H1 (cell line): ENCODE data around the gene ASXL3. TPM values are rescaled to one million over a fixed set of nuclear protein-coding genes. Genes with fewer than 3 reads are reported as not detected.

Experiments
- CTCF ChIA-PET: fragments of 300-600 bp; sonication (Branson Sonifier 250); formaldehyde crosslinking; loops from one replicate; lab custom pipeline; 2021; ENCODE audit not compliant: partially characterized antibody; lab: Charles Lee
- POLR2A ChIA-PET: fragments of 300-600 bp; sonication (Branson Sonifier 250); formaldehyde crosslinking; loops from one replicate; lab custom pipeline; 2021; ENCODE audit warnings: inconsistent platforms; ENCODE audit not compliant: partially characterized antibody; lab: Charles Lee
- DNase-seq, 2 experiments: peaks; one replicate each; pipeline versions ENCODE4 v3.0.0 to v3.0.0-alpha.2; 2010 to 2022; ENCODE audit warnings: low spot score in 2 of 2, low read depth in 1 of 2, mixed read lengths in 1 of 2
- FAIRE-seq: peaks from 2 replicates; lab custom pipeline; 2011; peaks lifted over from hg19 to GRCh38; lab: Jason Lieb, UNC
- H2AFZ ChIP-seq: 2 replicates; pipeline ENCODE4 v1.8.1; 2012; ENCODE audit warnings: low read length, inconsistent platforms
- H2AK5ac ChIP-seq: 2 replicates; pipeline ENCODE4 v1.6.1; 2013; ENCODE audit warnings: low read depth, low read length
- H2BK120ac ChIP-seq: replicated peaks from 2 replicates; pipeline ENCODE3; 2013; ENCODE audit warnings: low read depth, low read length, inconsistent platforms
- H2BK12ac ChIP-seq: 2 replicates; pipeline ENCODE4 v1.6.1; 2013; ENCODE audit warnings: low read depth, low read length
- H2BK15ac ChIP-seq: 2 replicates; pipeline ENCODE4 v1.6.1; 2013; ENCODE audit warnings: low read length
- H2BK20ac ChIP-seq: 2 replicates; pipeline ENCODE4 v1.6.1; 2013; ENCODE audit warnings: low read length
- H2BK5ac ChIP-seq: 2 replicates; pipeline ENCODE4 v1.6.1; 2013; ENCODE audit warnings: low read depth, low read length
- H3K14ac ChIP-seq: 2 replicates; pipeline ENCODE4 v1.6.1; 2013; ENCODE audit warnings: inconsistent platforms; ENCODE audit not compliant: insufficient read length
- H3K18ac ChIP-seq: 2 replicates; pipeline ENCODE4 v1.6.1; 2013; ENCODE audit warnings: low read length; ENCODE audit errors: extremely low read depth
- H3K23ac ChIP-seq: 2 replicates; pipeline ENCODE4 v1.6.1; 2013; ENCODE audit warnings: inconsistent platforms; ENCODE audit not compliant: insufficient read length
- H3K23me2 ChIP-seq: 2 replicates; pipeline ENCODE4 v1.6.1; 2013; ENCODE audit warnings: low read depth, low read length
- H3K27ac ChIP-seq: 2 replicates; pipeline ENCODE4 v1.6.1; 2011; ENCODE audit warnings: low read depth, low read length, inconsistent platforms
- H3K27me3 ChIP-seq, 4 experiments: replicated peaks in 1 of 4; 1 replicate in 1 of 4; 2 replicates in 3 of 4; pipeline versions ENCODE4 v1.6.1 to v1.8.1; 2011 to 2013; ENCODE audit warnings: low read length in 3 of 4, mild to moderate bottlenecking in 3 of 4, inconsistent platforms in 2 of 4, mixed read lengths in 2 of 4, moderate library complexity in 1 of 4; ENCODE audit not compliant: control insufficient read depth in 3 of 4, insufficient read depth in 3 of 4; ENCODE audit errors: extremely low read depth in 1 of 4
- H3K36me3 ChIP-seq, 4 experiments: 2 replicates each; pipeline versions ENCODE4 v1.6.1 to v1.8.1; 2011 to 2013; ENCODE audit warnings: mild to moderate bottlenecking in 4 of 4, low read length in 3 of 4, moderate library complexity in 2 of 4, control low read depth in 1 of 4, inconsistent platforms in 1 of 4; ENCODE audit not compliant: insufficient read depth in 4 of 4, control insufficient read depth in 2 of 4
- H3K4ac ChIP-seq: replicated peaks from 2 replicates; pipeline ENCODE3; 2013; ENCODE audit warnings: low read length, low read depth, mixed read lengths, inconsistent platforms; ENCODE audit not compliant: insufficient read length
- H3K4me1 ChIP-seq, 4 experiments: replicated peaks in 1 of 4; 1 replicate in 1 of 4; 2 replicates in 3 of 4; pipeline versions ENCODE4 v1.6.1 to v1.8.1; 2011 to 2013; ENCODE audit warnings: low read length in 3 of 4, inconsistent platforms in 2 of 4, mixed read lengths in 1 of 4; ENCODE audit not compliant: insufficient read depth in 4 of 4, control insufficient read depth in 3 of 4
- H3K4me2 ChIP-seq, 2 experiments: 2 replicates each; pipeline versions ENCODE4 v1.6.1 to v1.8.1; 2011 to 2013; ENCODE audit warnings: low read depth in 2 of 2, low read length in 2 of 2, control low read depth in 1 of 2, inconsistent platforms in 1 of 2, mild to moderate bottlenecking in 1 of 2; ENCODE audit not compliant: insufficient read depth in 1 of 2
- H3K4me3 ChIP-seq, 4 experiments: fragments of 200-600, 300-600 bp in 1 of 4; sonication (generic), shearing (Covaris generic), sonication (Bioruptor Twin) in 1 of 4; 2 replicates each; pipeline versions ENCODE4 v1.5.1 to v1.8.1; 2011 to 2016; ENCODE audit warnings: low read length in 4 of 4, low read depth in 3 of 4, control low read depth in 2 of 4, inconsistent platforms in 2 of 4, mild to moderate bottlenecking in 2 of 4, mixed read lengths in 1 of 4, moderate library complexity in 1 of 4; ENCODE audit not compliant: insufficient read depth in 2 of 4; ENCODE audit errors: extremely low read depth in 1 of 4
- H3K56ac ChIP-seq: replicated peaks from 2 replicates; pipeline ENCODE3; 2013; ENCODE audit warnings: low read depth, mild to moderate bottlenecking, mixed read lengths, low read length, inconsistent platforms; ENCODE audit not compliant: insufficient read length
- H3K79me1 ChIP-seq: 2 replicates; pipeline ENCODE4 v1.6.1; 2013; ENCODE audit warnings: low read depth, low read length, control low read depth
- H3K79me2 ChIP-seq, 2 experiments: 2 replicates each; pipeline versions ENCODE4 v1.6.1 to v1.8.1; 2012 to 2013; ENCODE audit warnings: low read length in 2 of 2, mild to moderate bottlenecking in 2 of 2, inconsistent platforms in 1 of 2; ENCODE audit not compliant: insufficient read depth in 2 of 2, control insufficient read depth in 1 of 2
- H3K9ac ChIP-seq, 4 experiments: replicated peaks in 1 of 4; 1 replicate in 1 of 4; 2 replicates in 3 of 4; pipeline versions ENCODE4 v1.6.1 to v1.8.1; 2011 to 2013; ENCODE audit warnings: low read depth in 3 of 4, low read length in 3 of 4, control low read depth in 2 of 4, mild to moderate bottlenecking in 2 of 4, moderate library complexity in 2 of 4, inconsistent platforms in 1 of 4; ENCODE audit errors: extremely low read depth in 1 of 4
- H3K9me3 ChIP-seq, 2 experiments: 2 replicates each; pipeline versions ENCODE4 v1.6.1 to v1.8.1; 2012 to 2013; ENCODE audit warnings: mild to moderate bottlenecking in 2 of 2, moderate library complexity in 2 of 2, control low read depth in 1 of 2, inconsistent platforms in 1 of 2, low read depth in 1 of 2, low read length in 1 of 2, mixed read lengths in 1 of 2; ENCODE audit not compliant: insufficient read depth in 2 of 2
- H4K20me1 ChIP-seq, 2 experiments: replicated peaks in 1 of 2; 2 replicates each; pipeline versions ENCODE3 to v1.8.1; 2011 to 2013; ENCODE audit warnings: inconsistent platforms in 2 of 2, low read length in 2 of 2, mild to moderate bottlenecking in 1 of 2; ENCODE audit not compliant: insufficient read depth in 2 of 2, control insufficient read depth in 1 of 2
- H4K5ac ChIP-seq: 2 replicates; pipeline ENCODE4 v1.6.1; 2013; ENCODE audit warnings: low read length, low read depth, mixed read lengths, inconsistent platforms; ENCODE audit not compliant: insufficient read length
- H4K8ac ChIP-seq: 2 replicates; pipeline ENCODE4 v1.8.0; 2013; ENCODE audit warnings: mild to moderate bottlenecking, moderate library complexity, low read length, inconsistent platforms; ENCODE audit not compliant: insufficient read depth; ENCODE audit errors: extremely low read depth
- H4K91ac ChIP-seq: replicated peaks from 2 replicates; pipeline ENCODE3; 2013; ENCODE audit warnings: low read length, mixed read lengths, inconsistent platforms; ENCODE audit not compliant: insufficient read length
- ASH2L ChIP-seq: fragments of 200-600, 300-600 bp; sonication (generic); IDR thresholded peaks from one replicate; pipeline ENCODE4 v1.7.1; 2017; ENCODE audit warnings: low read length
- CHD2 ChIP-seq: IDR thresholded peaks from 2 replicates; pipeline ENCODE4 v1.6.1; 2012; ENCODE audit warnings: low read length, improper control_type of control experiment
- CTBP2 ChIP-seq: IDR thresholded peaks from 2 replicates; pipeline ENCODE4 v1.7.0; 2011; ENCODE audit warnings: borderline replicate concordance, mild to moderate bottlenecking, moderate library complexity, mixed read lengths, low read length; ENCODE audit not compliant: insufficient read depth, insufficient read length
- KDM4A ChIP-seq: IDR thresholded peaks from one replicate; pipeline ENCODE4 v1.7.1; 2012; ENCODE audit warnings: low read depth, mild to moderate bottlenecking, moderate library complexity, low read length, inconsistent platforms; ENCODE audit not compliant: severe bottlenecking
- MAX ChIP-seq: IDR thresholded peaks from 2 replicates; pipeline ENCODE4 v1.6.1; 2012; ENCODE audit warnings: inconsistent platforms
- NANOG ChIP-seq: IDR thresholded peaks from 2 replicates; pipeline ENCODE4 v1.6.1; 2011; ENCODE audit warnings: low read length, low read depth, mild to moderate bottlenecking, inconsistent platforms; ENCODE audit not compliant: insufficient read depth, poor library complexity, severe bottlenecking
- POLR2A ChIP-seq, 2 experiments: IDR thresholded peaks; 1 replicate in 1 of 2; 2 replicates in 1 of 2; pipeline ENCODE4 v1.6.1; 2011; ENCODE audit warnings: low read depth in 2 of 2, low read length in 2 of 2, mild to moderate bottlenecking in 2 of 2; ENCODE audit errors: control extremely low read depth in 1 of 2
- SP4 ChIP-seq: IDR thresholded peaks from 2 replicates; pipeline ENCODE4 v1.6.1; 2012; ENCODE audit warnings: low read length, inconsistent platforms
- SRF ChIP-seq: IDR thresholded peaks from 2 replicates; pipeline ENCODE4 v1.6.1; 2011; ENCODE audit warnings: mild to moderate bottlenecking, low read depth, low read length, moderate library complexity
- TAF7 ChIP-seq: optimal IDR thresholded peaks from 2 replicates; pipeline ENCODE3; 2011; ENCODE audit warnings: low read depth, mild to moderate bottlenecking, inconsistent platforms, low read length, moderate library complexity, borderline replicate concordance
- TBP ChIP-seq: IDR thresholded peaks from 2 replicates; pipeline ENCODE4 v1.6.1; 2011; ENCODE audit warnings: low read depth, low read length, improper control_type of control experiment
- polyA plus RNA-seq, 7 experiments: library from polyadenylated mRNA; depleted of rRNA in 3 of 7; stranded (reverse) in 5 of 7; unstranded in 2 of 7; fragments of >200 nt in 5 of 7; fragments of 200-250 nt in 2 of 7; gene quantifications; 1 replicate in 5 of 7; 2 replicates in 1 of 7; 4 replicates in 1 of 7; pipeline versions ENCODE4 v1.2.1 to v1.2.3, GENCODE V29; 2011 to 2013; ENCODE audit warnings: missing spikeins in 2 of 7, mixed read lengths in 2 of 7
- total RNA-seq: library from RNA; stranded (reverse); fragmentation: NEBNext Ultra II Directional; extraction: Animal tissue kit (Norgen Biotek cat#: 25700); gene quantifications from 2 replicates; pipeline ENCODE4 v1.2.1, GENCODE V29; 2021

The ASXL3 gene
- total and polyA plus RNA-seq, 2 of the 8 experiments (the other 6 are each of a cell fraction or from before 2014, with no cell fraction given): 0.08 to 1.3 TPM

- ChIA-PET CTCF (interaction anchor here (0.8 to 1.5 kb wide), 4 partner anchors 9 to 156 kb away, joined by 3 to 5 read pairs (median 3); no protein-coding TSS in a partner anchor), POLR2A (no interaction called here)
- no peak for FAIRE-seq
- TF ChIP-seq CHD2: no peak
- no peak for TF ChIP-seq NANOG
- no peak for TF ChIP-seq POLR2A (IDR thresholded peaks at IDR 0.05; ENCODE audit: control extremely low read depth in 1 of 2, low read depth in 2 of 2, low read length in 2 of 2)
- no peak for TF ChIP-seq CTBP2
- no peak for TF ChIP-seq SP4
- TF ChIP-seq MAX: no peak
- no peak for TF ChIP-seq KDM4A
- TF ChIP-seq ASH2L: no peak
- no peak for TF ChIP-seq SRF
- TF ChIP-seq TAF7: no peak
- no peak for TF ChIP-seq TBP
Observed at GRCh38 chr18:33605250-33605649, 27.2 kb downstream of the ASXL3 start.

More at GRCh38 chr18:33605250-33605649, 27.2 kb downstream of the ASXL3 start:
- Histone ChIP-seq H3K9ac (no peak overlapping the region), H3K23me2 (no peaks in the 10 kb centered on the region), H3K4me2 (no peak overlapping the region), H3K9me3 (no peaks in the 10 kb centered on the region), H4K91ac (no peak overlapping the region), H2BK120ac (no peak overlapping the region), H2BK15ac (no peak overlapping the region), H2BK5ac (no peak overlapping the region), H3K14ac (no peak overlapping the region), H3K4me3 (no peak overlapping the region), H3K27me3 (no peaks in the 10 kb centered on the region), H2BK20ac (no peak overlapping the region), H3K56ac (no peak overlapping the region), H3K23ac (no peak overlapping the region), H4K5ac (no peak overlapping the region), H3K79me1 (no peaks in the 10 kb centered on the region), H4K8ac (no peak overlapping the region), H3K18ac (no peak overlapping the region), H4K20me1 (no peaks in the 10 kb centered on the region), H3K27ac (no peak overlapping the region), H3K36me3 (no peaks in the 10 kb centered on the region), H2BK12ac (no peak overlapping the region), H2AK5ac (no peak overlapping the region), H2AFZ (no peak overlapping the region), H3K4me1 (peaks cover 0 to 5% (median 1%) of the 10 kb centered on the region in 4 experiments; a peak in 3 of 7 replicates), H3K4ac (no peak overlapping the region), H3K79me2 (no peaks in the 10 kb centered on the region)
- DNase-seq: no peak
